ENCODE data around the gene CD9.

CD9 gene

DNA sequence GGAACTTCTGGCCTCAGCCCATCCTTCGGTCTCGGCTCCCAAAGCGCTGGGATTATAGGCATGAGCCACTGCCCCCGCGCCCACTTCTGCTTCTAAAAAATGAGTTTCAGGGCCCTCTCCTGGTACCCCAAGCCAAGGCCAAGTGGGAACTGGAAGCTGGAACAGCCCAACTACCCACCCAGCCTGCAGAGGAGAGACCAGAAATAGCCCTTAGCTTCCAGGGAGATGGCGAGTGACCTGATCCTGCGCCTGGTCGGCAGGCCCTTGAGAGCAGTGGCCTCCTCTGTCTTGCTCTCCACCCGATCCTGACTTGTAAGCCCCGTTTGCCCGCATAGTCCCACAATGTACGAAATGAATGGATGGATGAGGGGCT lies 79.0 kb downstream of the CD9 start:
- DNase-seq = no peak
- WGBS (ENCODE audit: insufficient coverage) = 94% methylated on average over 9 of the region's 12 CpGs
- H3K27me3 ChIP-seq (replicated peaks in 2 of 5; ENCODE audit: control insufficient read depth in 4 of 5, insufficient read depth in 5 of 5, low read length in 4 of 5) = peaks cover 0 to 6% (median 0%) of the 10 kb centered on the region in 5 experiments
- H3K36me3 ChIP-seq (ENCODE audit: control insufficient read depth in 4 of 4, insufficient read depth in 4 of 4, low read length in 3 of 4) = no peaks in the 10 kb centered on the region
- no peak overlapping the region for H3K27ac ChIP-seq (ENCODE audit: insufficient read depth in 1 of 2, low read depth in 1 of 2, low read length in 2 of 2, poor library complexity in 1 of 2, severe bottlenecking in 2 of 2)
- H3K9me3 ChIP-seq (ENCODE audit: control extremely low read depth in 1 of 5, control insufficient read depth in 4 of 5, insufficient read depth in 2 of 5, low read depth in 1 of 5, low read length in 4 of 5) = no peaks in the 10 kb centered on the region
- ChIA-PET CTCF (interaction anchor here (0.6 to 5.4 kb wide), 26 partner anchors 8 to 291 kb away, joined by 3 to 48 read pairs (median 4); no protein-coding TSS in a partner anchor), POLR2A (interaction anchor here (0.7 kb wide), 1 partner anchor 112 kb away, joined by 3 read pairs; no protein-coding TSS in a partner anchor)
- peaks cover 0 to 15% (median 12%) of the 10 kb centered on the region in 4 experiments for H3K4me1 ChIP-seq (ENCODE audit: control extremely low read depth in 1 of 4, control insufficient read depth in 4 of 4, insufficient read depth in 4 of 4, low read length in 3 of 4)
- no peak overlapping the region for H3K4me3 ChIP-seq (ENCODE audit: control insufficient read depth in 1 of 7, extremely low read depth in 1 of 7, insufficient read depth in 4 of 7, low read depth in 2 of 7, low read length in 6 of 7)

DNA sequence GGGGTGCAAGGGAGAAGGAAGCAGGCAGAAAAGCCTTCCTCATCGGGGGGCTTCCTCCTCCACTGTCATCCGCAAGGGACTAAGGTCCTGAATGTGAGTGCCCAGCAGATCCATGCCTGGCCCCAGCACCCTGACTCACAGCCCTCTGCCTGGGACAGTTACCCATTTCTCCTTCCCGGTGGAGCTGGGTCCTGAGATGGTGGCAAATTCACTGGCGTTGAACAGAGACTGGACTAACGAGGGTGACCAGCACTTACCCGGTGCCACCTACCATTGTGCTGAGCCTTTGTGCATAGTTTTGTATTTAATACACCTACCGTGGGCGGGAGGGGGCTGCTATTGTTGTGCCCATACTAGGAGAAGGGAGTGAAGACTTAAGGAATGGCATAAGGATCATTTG lies 79.4 kb downstream of the CD9 start:
- POLR2A ChIA-PET = no interaction called here
- Histone ChIP-seq H3K4me3 (ENCODE audit: control insufficient read depth in 1 of 7, extremely low read depth in 1 of 7, insufficient read depth in 4 of 7, low read depth in 2 of 7, low read length in 6 of 7) (no peak overlapping the region), H3K27ac (ENCODE audit: insufficient read depth in 1 of 2, low read depth in 1 of 2, low read length in 2 of 2, poor library complexity in 1 of 2, severe bottlenecking in 2 of 2) (no peak overlapping the region), H3K36me3 (ENCODE audit: control insufficient read depth in 4 of 4, insufficient read depth in 4 of 4, low read length in 3 of 4) (no peaks in the 10 kb centered on the region), H3K4me1 (ENCODE audit: control extremely low read depth in 1 of 4, control insufficient read depth in 4 of 4, insufficient read depth in 4 of 4, low read length in 3 of 4) (peaks cover 0 to 13% (median 10%) of the 10 kb centered on the region in 4 experiments), H3K27me3 (replicated peaks in 2 of 5; ENCODE audit: control insufficient read depth in 4 of 5, insufficient read depth in 5 of 5, low read length in 4 of 5) (peaks cover 0 to 6% (median 0%) of the 10 kb centered on the region in 5 experiments), H3K9me3 (ENCODE audit: control extremely low read depth in 1 of 5, control insufficient read depth in 4 of 5, insufficient read depth in 2 of 5, low read depth in 1 of 5, low read length in 4 of 5) (no peaks in the 10 kb centered on the region)
- CTCF ChIA-PET = interaction anchor here (0.8 to 5.4 kb wide), 18 partner anchors 8 to 291 kb away, joined by 3 to 48 read pairs (median 4); no protein-coding TSS in a partner anchor
- WGBS (ENCODE audit: insufficient coverage) = 98% methylated on average over 5 of the region's 8 CpGs
- no peak for DNase-seq

GRCh38 chr12:6280053-6280469 lies 79.9 kb downstream of the CD9 start:
- WGBS (ENCODE audit: insufficient coverage) = 94% methylated on average over 2 of the region's 2 CpGs
- peaks cover 0 to 6% (median 0%) of the 10 kb centered on the region in 5 experiments for H3K27me3 ChIP-seq (replicated peaks in 2 of 5; ENCODE audit: control insufficient read depth in 4 of 5, insufficient read depth in 5 of 5, low read length in 4 of 5)
- no peak overlapping the region for H3K4me3 ChIP-seq (ENCODE audit: control insufficient read depth in 1 of 7, extremely low read depth in 1 of 7, insufficient read depth in 4 of 7, low read depth in 2 of 7, low read length in 6 of 7)
- DNase-seq = no peak
- H3K27ac ChIP-seq (ENCODE audit: insufficient read depth in 1 of 2, low read depth in 1 of 2, low read length in 2 of 2, poor library complexity in 1 of 2, severe bottlenecking in 2 of 2) = no peak overlapping the region
- H3K36me3 ChIP-seq (ENCODE audit: control insufficient read depth in 4 of 4, insufficient read depth in 4 of 4, low read length in 3 of 4) = no peaks in the 10 kb centered on the region
- CTCF ChIA-PET = interaction anchor here (1.0 to 5.4 kb wide), 8 partner anchors 46 to 292 kb away, joined by 4 to 48 read pairs (median 8); no protein-coding TSS in a partner anchor
- peaks cover 0 to 14% (median 11%) of the 10 kb centered on the region in 4 experiments for H3K4me1 ChIP-seq (ENCODE audit: control extremely low read depth in 1 of 4, control insufficient read depth in 4 of 4, insufficient read depth in 4 of 4, low read length in 3 of 4)
- POLR2A ChIA-PET = no interaction called here
- no peaks in the 10 kb centered on the region for H3K9me3 ChIP-seq (ENCODE audit: control extremely low read depth in 1 of 5, control insufficient read depth in 4 of 5, insufficient read depth in 2 of 5, low read depth in 1 of 5, low read length in 4 of 5)

DNA sequence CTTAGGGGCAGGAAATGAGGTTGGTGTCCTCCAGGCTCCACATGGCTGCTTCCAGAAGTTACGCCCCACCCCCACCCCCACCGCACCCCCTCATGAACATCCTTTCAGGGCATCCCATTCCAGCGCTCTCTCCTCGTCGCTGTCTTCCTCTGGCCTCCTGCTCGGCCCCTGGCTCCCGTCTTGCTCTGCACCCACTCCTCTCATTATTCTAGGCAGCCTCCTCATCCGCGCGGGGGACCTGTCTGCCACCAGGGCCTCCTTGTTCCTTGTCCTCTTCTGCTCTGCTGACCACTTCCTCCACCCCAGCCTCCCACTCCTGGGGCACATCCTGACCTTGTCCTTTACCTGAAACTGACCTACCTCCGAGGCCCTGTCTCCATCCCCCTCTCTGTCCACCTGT lies 80.5 kb downstream of the CD9 start:
- H3K36me3 ChIP-seq (ENCODE audit: control insufficient read depth in 4 of 4, insufficient read depth in 4 of 4, low read length in 3 of 4) = no peaks in the 10 kb centered on the region
- peaks cover 0 to 6% (median 0%) of the 10 kb centered on the region in 5 experiments for H3K27me3 ChIP-seq (replicated peaks in 2 of 5; ENCODE audit: control insufficient read depth in 4 of 5, insufficient read depth in 5 of 5, low read length in 4 of 5)
- CTCF ChIA-PET = interaction anchor here (1.7 to 4.1 kb wide), 3 partner anchors 82 to 220 kb away, joined by 6 to 30 read pairs (median 18); no protein-coding TSS in a partner anchor
- POLR2A ChIA-PET = no interaction called here
- H3K27ac ChIP-seq (ENCODE audit: insufficient read depth in 1 of 2, low read depth in 1 of 2, low read length in 2 of 2, poor library complexity in 1 of 2, severe bottlenecking in 2 of 2) = no peak overlapping the region
- no peaks in the 10 kb centered on the region for H3K9me3 ChIP-seq (ENCODE audit: control extremely low read depth in 1 of 5, control insufficient read depth in 4 of 5, insufficient read depth in 2 of 5, low read depth in 1 of 5, low read length in 4 of 5)
- DNase-seq = no peak
- H3K4me1 ChIP-seq (ENCODE audit: control extremely low read depth in 1 of 4, control insufficient read depth in 4 of 4, insufficient read depth in 4 of 4, low read length in 3 of 4) = peaks cover 0 to 16% (median 11%) of the 10 kb centered on the region in 4 experiments
- WGBS (ENCODE audit: insufficient coverage) = 98% methylated on average over 6 of the region's 11 CpGs
- no peak overlapping the region for H3K4me3 ChIP-seq (ENCODE audit: control insufficient read depth in 1 of 7, extremely low read depth in 1 of 7, insufficient read depth in 4 of 7, low read depth in 2 of 7, low read length in 6 of 7)

DNA sequence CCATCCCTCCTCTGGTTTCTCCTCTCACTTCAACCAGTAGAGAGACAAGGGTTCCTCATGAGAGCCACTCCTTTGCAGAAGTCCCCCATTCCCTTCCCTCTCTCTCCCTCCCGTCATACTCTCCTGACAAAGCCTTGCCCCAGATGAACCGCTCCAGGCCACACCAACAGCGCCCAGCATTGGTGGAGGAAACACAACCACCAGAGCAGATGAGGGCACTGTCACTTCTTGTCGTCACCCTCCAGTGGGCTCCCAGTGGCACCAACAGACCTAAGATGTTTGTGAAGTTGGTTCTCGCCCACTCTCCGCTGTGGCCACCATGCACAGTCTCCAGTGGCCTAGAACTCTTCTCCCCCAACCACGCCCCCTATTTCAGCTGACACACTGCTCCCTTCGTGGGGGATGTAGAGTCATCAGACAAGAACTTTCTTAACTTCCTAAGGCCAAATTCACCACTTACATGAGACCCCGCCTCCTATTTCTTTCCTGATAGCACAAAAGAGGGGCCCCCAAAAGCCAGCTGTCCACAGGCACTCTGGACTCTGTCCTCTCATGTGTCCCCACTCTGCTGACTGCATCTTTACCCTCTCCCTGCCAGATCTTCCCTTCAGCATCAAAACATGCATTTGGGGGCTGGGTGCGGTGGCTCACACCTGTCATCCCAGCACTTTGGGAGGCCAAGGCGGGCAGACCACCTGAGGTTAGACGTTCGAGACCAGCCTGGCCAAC lies 81.0 kb downstream of the CD9 start:
- DNase-seq = no peak
- peaks cover 0 to 19% (median 11%) of the 10 kb centered on the region in 4 experiments for H3K4me1 ChIP-seq (ENCODE audit: control extremely low read depth in 1 of 4, control insufficient read depth in 4 of 4, insufficient read depth in 4 of 4, low read length in 3 of 4)
- H3K4me3 ChIP-seq (ENCODE audit: control insufficient read depth in 1 of 7, extremely low read depth in 1 of 7, insufficient read depth in 4 of 7, low read depth in 2 of 7, low read length in 6 of 7) = no peak overlapping the region
- H3K9me3 ChIP-seq (ENCODE audit: control extremely low read depth in 1 of 5, control insufficient read depth in 4 of 5, insufficient read depth in 2 of 5, low read depth in 1 of 5, low read length in 4 of 5) = no peaks in the 10 kb centered on the region
- 92% methylated on average over 13 of the region's 13 CpGs for WGBS (ENCODE audit: insufficient coverage)
- peaks cover 0 to 4% (median 0%) of the 10 kb centered on the region in 5 experiments for H3K27me3 ChIP-seq (replicated peaks in 2 of 5; ENCODE audit: control insufficient read depth in 4 of 5, insufficient read depth in 5 of 5, low read length in 4 of 5)
- H3K36me3 ChIP-seq (ENCODE audit: control insufficient read depth in 4 of 4, insufficient read depth in 4 of 4, low read length in 3 of 4) = no peaks in the 10 kb centered on the region
- no peak overlapping the region for H3K27ac ChIP-seq (ENCODE audit: insufficient read depth in 1 of 2, low read depth in 1 of 2, low read length in 2 of 2, poor library complexity in 1 of 2, severe bottlenecking in 2 of 2)
- ChIA-PET CTCF (interaction anchor here (1.2 to 7.4 kb wide), 3 partner anchors 42 to 292 kb away, joined by 3 to 100 read pairs (median 3); no protein-coding TSS in a partner anchor), POLR2A (interaction anchor here (0.6 kb wide), 1 partner anchor 11 kb away, joined by 4 read pairs; no protein-coding TSS in a partner anchor)

- Histone ChIP-seq H3K9me3 (ENCODE audit: control extremely low read depth in 1 of 5, control insufficient read depth in 4 of 5, insufficient read depth in 2 of 5, low read depth in 1 of 5, low read length in 4 of 5) (no peaks in the 10 kb centered on the region), H3K27me3 (replicated peaks in 2 of 5; ENCODE audit: control insufficient read depth in 4 of 5, insufficient read depth in 5 of 5, low read length in 4 of 5) (peaks cover 0 to 4% (median 0%) of the 10 kb centered on the region in 5 experiments), H3K4me3 (ENCODE audit: control insufficient read depth in 1 of 7, extremely low read depth in 1 of 7, insufficient read depth in 4 of 7, low read depth in 2 of 7, low read length in 6 of 7) (no peak overlapping the region), H3K27ac (ENCODE audit: insufficient read depth in 1 of 2, low read depth in 1 of 2, low read length in 2 of 2, poor library complexity in 1 of 2, severe bottlenecking in 2 of 2) (no peak overlapping the region), H3K4me1 (ENCODE audit: control extremely low read depth in 1 of 4, control insufficient read depth in 4 of 4, insufficient read depth in 4 of 4, low read length in 3 of 4) (peaks cover 0 to 21% (median 11%) of the 10 kb centered on the region in 4 experiments), H3K36me3 (ENCODE audit: control insufficient read depth in 4 of 4, insufficient read depth in 4 of 4, low read length in 3 of 4) (no peaks in the 10 kb centered on the region)
- ChIA-PET CTCF (interaction anchor here (1.2 to 7.4 kb wide), 6 partner anchors 41 to 294 kb away, joined by 3 to 100 read pairs (median 7); no protein-coding TSS in a partner anchor), POLR2A (no interaction called here)
- 100% methylated on average over 3 of the region's 4 CpGs for WGBS (ENCODE audit: insufficient coverage)
- DNase-seq = no peak
Measured at GRCh38 chr12:6282453-6282840, 82.2 kb downstream of the CD9 start.

DNA sequence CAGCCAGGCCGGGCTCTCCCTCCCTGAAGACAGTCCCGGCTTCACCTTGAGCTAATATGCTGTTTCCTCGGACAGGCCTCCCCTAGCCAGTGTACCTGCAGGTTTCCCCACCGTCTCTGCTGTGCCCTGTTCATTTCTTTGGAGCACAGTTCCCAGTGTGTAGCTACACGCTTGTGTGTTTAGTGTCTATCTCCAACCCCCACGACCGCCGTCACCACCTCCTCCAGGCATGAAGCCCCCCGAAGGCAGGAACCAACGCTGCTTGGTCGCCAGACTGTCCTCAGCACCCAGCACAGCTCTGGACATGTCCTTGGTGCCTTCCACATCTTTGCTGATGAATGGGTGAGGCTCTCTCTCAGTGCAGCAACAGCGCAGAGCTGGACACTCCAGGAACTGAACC lies 84.1 kb downstream of the CD9 start:
- Histone ChIP-seq H3K4me3 (ENCODE audit: control insufficient read depth in 1 of 7, extremely low read depth in 1 of 7, insufficient read depth in 4 of 7, low read depth in 2 of 7, low read length in 6 of 7) (no peak overlapping the region), H3K27ac (ENCODE audit: insufficient read depth in 1 of 2, low read depth in 1 of 2, low read length in 2 of 2, poor library complexity in 1 of 2, severe bottlenecking in 2 of 2) (no peak overlapping the region), H3K27me3 (replicated peaks in 2 of 5; ENCODE audit: control insufficient read depth in 4 of 5, insufficient read depth in 5 of 5, low read length in 4 of 5) (peaks cover 0 to under 1% (median 0%) of the 10 kb centered on the region in 5 experiments), H3K36me3 (ENCODE audit: control insufficient read depth in 4 of 4, insufficient read depth in 4 of 4, low read length in 3 of 4) (no peaks in the 10 kb centered on the region), H3K9me3 (ENCODE audit: control extremely low read depth in 1 of 5, control insufficient read depth in 4 of 5, insufficient read depth in 2 of 5, low read depth in 1 of 5, low read length in 4 of 5) (no peaks in the 10 kb centered on the region), H3K4me1 (ENCODE audit: control extremely low read depth in 1 of 4, control insufficient read depth in 4 of 4, insufficient read depth in 4 of 4, low read length in 3 of 4) (peaks cover 0 to 10% (median 0%) of the 10 kb centered on the region in 4 experiments)
- no peak for DNase-seq
- WGBS (ENCODE audit: insufficient coverage) = 98% methylated on average over 10 of the region's 12 CpGs
- POLR2A ChIA-PET = interaction anchor here (0.6 kb wide), 1 partner anchor 86 kb away, joined by 5 read pairs; no protein-coding TSS in a partner anchor
- CTCF ChIA-PET = interaction anchor here (0.6 to 7.4 kb wide), 24 partner anchors 9 to 320 kb away, joined by 3 to 100 read pairs (median 4); no protein-coding TSS in a partner anchor

Data from common myeloid progenitor, CD34-positive (primary cell).